Measurements from ENCODE around the gene TTC34.

The TTC34 gene

DNA sequence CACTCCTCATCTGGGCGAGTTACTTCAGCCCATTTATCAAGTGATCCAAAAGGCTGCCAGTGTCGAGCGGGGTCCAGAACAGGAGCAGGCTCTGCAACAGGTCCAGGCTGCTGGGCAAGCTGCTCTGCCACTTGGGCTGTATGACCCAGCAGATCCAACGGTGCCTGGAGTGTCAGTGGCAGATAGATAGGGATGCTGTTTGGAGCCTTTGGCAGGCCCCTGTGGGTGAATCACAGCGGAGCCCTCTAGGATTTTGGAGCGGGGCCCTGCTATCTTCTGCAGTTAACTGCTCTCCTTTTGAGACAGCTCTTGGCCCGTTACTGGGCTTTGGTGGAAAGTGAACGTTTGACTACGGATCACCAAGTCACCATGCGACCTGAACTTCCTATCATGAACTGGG lies 176.2 kb downstream of the TTC34 start:
- no peak for DNase-seq (ENCODE audit: low read depth)

DNA sequence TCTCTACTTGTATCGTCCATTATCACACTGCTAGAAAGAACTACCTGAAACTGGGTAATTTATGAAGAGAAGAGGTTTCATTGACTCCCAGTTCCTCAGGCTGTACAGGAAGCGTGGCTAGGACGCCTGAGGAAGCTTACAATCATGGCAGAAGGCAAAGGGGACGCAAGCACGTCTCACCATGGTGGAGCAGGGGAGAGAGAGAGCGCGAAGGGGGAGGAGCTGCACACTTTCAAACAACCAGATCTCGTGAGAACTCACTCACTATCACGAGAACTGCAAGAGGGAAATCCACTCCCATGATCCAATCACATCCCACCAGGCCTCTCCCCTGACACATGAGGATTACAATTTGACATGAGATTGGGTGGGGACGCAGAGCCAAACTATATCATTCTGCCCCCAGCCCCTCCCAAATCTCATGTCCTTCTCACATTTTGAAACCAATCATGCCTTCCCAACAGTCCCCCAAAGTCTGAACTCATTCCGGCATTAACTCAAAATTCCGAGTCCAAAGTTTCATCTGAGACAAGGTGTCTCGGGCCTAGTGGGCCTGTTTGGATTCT lies 176.7 kb downstream of the TTC34 start:
- no peak for DNase-seq (ENCODE audit: low read depth)

DNA sequence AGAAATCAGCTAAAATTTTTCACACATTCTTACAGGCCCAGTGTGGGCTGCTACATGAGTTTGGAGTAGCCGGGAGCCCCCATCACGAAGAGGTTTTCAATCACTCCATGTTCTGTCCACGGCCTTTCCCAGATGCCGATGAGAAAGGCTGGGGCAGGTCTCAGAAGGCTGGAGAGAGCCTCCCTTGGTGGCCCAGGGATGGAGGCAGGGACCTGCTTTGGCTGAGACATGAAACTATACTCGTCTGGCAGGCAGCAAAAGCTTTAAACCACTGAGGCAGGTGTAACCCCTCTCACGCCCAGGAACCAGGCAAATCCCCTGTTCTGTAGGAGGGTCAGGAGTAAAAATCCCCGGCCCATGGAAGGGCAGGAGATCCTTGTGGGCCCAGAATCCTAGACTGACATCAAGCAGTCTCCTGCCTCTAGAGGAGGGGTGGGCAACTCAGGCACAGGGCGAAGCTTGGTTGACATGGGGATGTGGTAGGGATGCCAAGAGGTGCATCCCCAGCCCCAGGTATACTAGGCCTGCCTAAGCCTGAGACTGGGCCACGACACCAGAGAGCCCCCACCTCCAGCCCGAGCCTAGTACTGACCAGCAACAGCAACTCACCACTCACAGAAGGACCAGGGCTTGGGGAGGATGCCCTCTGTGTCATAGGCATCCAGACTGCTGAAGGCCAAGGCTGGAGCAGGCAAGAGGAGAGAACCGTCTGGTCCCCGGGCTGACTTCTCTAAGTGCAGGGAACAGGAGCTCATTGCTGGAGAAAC lies 177.7 kb downstream of the TTC34 start:
- no peak for DNase-seq (ENCODE audit: low read depth)

GRCh38 chr1:2617971-2618470 lies 183.5 kb downstream of the TTC34 start:
- DNase-seq (ENCODE audit: low read depth): no peak

- no peak for DNase-seq (ENCODE audit: low read depth)
These were observed 187.3 kb downstream of the TTC34 start for GRCh38 chr1:2614145-2614544.

GRCh38 chr1:2612591-2613365 lies 188.7 kb downstream of the TTC34 start:
- DNase-seq (ENCODE audit: low read depth): no peak

DNA sequence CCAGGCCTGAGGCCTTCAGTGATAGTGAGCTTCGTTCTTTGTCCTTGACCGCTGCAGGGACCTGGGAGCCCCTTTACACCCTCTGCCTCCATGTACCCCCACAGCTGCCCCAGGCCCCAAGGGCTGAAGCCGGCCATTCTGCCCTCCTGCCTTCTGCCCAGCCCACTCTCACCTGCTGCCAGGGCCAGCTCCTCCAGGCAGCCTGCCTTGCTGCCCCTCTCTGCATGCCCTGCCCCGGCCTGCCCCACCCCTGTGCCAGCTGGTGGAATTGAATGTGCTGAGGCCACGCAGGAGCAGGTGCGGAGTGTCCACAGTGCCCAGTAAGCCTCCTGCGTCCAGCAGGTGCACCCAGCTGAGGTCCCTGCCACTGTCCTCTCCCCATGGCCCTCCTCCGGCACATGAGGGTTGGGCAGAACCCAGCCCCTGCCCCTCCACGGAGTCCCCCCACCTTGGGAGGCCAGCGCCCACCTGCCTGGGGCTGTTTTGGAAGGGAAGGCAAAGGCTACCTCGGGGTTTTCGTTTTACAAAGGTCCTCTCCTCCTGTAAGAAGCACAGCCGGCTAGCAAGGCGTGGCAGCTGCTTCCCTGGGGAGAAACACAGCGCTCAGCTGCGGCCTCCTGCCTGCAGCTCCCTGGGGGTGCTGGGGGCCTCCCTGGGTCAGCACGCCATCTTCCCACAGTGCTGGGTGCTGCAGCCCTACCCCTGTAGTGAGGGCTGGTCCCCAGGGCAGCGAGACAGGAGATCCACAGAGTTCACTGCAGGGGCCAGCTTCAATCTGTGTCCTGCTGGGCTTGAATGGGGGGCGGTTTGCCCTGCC lies 189.7 kb downstream of the TTC34 start:
- no peak for DNase-seq (ENCODE audit: low read depth)

GRCh38 chr1:2611031-2611501 lies 190.4 kb downstream of the TTC34 start:
- DNase-seq (ENCODE audit: low read depth): no peak

DNA sequence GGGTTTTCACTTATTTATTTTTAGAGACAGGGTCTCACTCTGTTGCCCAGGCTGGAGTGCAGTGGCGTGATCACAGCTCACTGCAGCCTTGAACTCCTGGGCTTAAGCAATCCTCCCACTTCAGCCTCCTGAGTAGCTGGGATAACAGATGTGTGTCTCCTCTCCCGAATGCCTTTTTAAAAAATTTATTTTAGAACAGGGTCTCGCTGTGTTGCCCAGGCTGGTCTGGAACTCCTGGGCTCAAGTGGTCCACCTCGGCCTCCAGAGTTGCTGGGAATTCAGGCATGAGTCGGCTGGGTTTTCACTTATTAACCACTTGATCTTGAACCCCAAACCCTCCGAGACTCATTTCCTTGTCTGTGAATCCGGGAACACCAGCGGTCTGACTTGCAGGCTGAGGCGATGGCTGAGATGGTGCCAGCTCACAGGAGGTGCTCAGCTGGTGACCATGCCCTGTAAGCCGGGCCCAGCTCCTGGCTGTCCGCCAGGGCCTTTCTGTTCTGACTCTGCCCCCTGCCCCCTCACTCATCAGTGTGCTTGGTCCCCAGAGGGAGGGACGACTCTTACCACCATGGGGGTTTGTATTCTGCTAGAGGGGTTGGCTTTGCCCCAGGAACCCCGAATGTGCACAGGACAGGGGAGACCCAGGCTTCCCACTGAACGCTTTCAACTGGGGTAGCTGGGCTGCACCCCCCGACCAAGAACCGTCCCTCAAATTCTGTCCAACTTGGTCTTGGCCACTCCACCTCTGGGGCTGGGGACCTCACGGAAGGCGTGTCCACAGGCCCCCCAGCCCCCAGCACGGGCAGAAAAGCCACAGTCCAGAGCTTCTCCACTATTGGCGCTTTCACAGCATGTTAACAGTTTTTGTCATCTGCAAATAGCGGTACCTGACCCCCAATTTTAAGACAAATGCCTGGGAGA lies 191.2 kb downstream of the TTC34 start:
- DNase-seq (ENCODE audit: low read depth): no peak

DNA sequence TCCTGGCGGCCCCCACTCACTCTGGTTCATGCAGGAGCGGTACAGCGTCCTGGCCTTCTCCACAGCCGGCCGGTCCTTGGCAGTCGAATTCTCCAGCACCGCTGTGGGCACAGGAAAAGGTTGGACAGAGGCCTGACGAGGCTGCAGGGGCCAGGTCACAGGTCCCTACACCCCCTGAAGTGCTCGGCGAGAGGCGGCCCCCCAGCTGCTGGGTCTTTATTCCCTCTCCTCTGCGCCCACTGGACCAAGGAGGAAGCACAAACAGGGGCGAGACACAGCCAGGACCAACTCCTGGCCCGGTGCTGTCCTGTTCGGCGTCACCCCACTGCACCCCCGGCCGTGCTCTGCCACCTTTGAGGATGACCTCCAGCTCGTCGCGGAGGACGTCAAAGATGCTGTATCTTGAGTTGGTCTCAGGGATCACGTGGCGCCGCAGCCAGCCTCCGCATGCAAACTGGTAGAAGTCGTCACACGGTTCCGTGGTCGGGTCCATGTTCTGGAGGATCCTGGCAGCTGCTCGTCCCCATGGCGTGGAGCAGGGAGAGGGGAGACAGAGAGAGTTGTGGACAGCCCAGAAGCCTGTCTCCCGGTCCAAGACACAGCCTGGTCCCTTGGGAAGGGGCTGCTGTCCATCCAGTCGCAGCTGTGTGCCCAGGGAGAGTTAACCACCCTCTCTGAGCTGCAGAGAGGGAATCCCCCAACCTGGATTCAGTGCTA lies 192.0 kb downstream of the TTC34 start:
- DNase-seq (ENCODE audit: low read depth): no peak

DNA sequence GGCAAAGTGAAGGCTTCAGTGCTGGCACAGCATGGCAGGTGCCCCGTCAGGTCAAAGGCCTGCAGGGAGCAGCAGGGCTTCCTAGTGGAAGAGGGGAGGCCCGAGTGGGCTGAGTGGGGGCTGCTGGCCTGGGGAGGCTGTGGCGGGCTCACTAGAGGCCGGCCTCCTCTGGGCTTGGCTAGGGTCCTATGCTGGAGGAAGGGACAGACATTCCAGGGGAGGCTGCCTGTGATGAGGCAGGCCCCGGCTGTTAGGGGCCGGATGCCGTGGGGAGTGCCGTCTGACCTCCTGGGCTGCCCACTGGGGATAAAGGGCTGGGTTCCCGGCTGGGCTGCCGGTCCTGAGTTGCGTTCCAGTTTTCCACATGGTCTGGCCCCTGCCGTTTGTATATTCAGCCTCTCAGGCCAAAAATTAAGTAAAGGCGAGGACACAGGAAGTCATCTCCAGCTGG lies 193.8 kb downstream of the TTC34 start:
- no peak for DNase-seq (ENCODE audit: low read depth)

DNA sequence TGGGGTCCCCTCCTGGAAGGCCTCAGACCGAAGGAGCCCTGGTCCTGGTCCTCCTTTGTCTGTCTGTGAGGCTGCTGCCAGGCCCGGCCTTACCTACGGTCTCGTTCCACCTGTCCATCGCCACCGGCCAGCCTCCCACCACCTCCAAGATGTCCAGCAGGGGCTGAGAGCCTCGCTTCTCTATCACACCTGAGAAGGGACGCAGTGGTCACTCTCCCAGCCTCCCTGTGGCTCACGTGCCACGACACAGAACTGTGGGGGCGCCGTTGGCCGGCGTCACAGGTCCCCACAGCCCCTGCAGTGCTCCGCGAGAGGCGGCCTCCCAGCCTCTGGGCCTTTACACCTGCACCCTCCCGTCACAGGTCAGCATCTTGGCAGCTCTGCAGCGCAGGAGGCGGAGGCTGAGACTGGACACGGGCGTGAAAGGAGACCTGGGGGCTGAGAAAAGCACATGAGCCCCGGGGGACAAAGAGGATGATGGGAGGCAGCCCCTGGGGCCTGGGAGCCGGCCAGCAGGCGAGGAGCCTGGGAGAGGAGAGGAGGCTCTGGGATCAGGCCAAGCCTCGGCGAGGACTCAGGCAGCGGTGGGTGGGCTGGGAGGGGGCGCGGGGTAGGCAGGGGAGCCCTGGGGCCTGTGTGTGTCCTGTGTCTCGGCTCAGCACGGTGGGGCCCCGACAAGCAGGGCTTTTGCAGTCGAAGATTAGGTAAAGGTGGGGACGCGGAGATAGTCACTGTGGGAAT lies 194.4 kb downstream of the TTC34 start:
- no peak for DNase-seq (ENCODE audit: low read depth)

- no peak for DNase-seq (ENCODE audit: low read depth)
These were observed 195.1 kb downstream of the TTC34 start for GRCh38 chr1:2606396-2606880.

GRCh38 chr1:2605509-2606395 lies 195.7 kb downstream of the TTC34 start:
- DNase-seq (ENCODE audit: low read depth): no peak

- DNase-seq (ENCODE audit: low read depth): no peak
These were observed 196.5 kb downstream of the TTC34 start for GRCh38 chr1:2604844-2605508.

GRCh38 chr1:2604156-2604843 lies 197.2 kb downstream of the TTC34 start:
- DNase-seq (ENCODE audit: low read depth): no peak

Measured in fibroblast of the conjunctiva (primary cell).